M059J (cell line): ENCODE measurements around the gene STON2. TPM values are rescaled to one million over a fixed set of nuclear protein-coding genes. Genes with fewer than 3 reads are reported as not detected.

Experiments
- DNase-seq: peaks from one replicate; pipeline ENCODE4 v3.0.0-alpha.2; 2012; ENCODE audit warnings: low read depth
- total RNA-seq: library from RNA; depleted of rRNA; stranded (reverse); fragments of >200 nt; shearing (Covaris generic); gene quantifications from 2 replicates; pipeline ENCODE4 v1.2.3, GENCODE V29; 2014; rRNA removed

STON2 gene
- total RNA-seq, 1 experiment from 2014 or later = 1.3 TPM

GRCh38 chr14:81222691-81223090 lies 177.4 kb downstream of the STON2 start:
- no peak for DNase-seq

- no peak for DNase-seq
Observed at GRCh38 chr14:81222126-81222525, 178.0 kb downstream of the STON2 start.

DNA sequence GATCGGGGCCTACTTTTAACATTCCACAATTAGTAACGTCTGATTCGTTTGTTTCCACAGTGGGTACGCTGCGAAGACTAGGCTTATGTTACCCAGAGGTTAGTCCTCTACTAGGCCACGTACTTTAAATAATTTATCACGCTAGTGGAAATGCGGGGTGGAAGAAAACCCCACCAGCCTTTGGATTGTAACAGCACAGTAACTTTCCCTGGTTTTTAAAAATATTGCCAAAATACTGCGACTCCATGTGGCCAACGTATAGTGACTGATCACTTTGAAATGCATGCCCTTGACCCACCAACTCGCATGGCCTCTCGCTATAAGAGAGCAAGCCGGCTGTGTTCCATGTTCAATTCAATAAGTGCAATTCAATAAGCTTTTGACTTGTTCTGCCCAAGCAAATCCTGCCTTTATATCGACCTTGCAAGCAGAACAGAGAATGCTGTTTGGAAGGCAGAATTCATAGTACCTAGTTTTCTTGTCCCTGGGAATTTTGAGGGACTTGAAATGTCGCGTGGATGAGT lies 178.5 kb downstream of the STON2 start:
- peak; percentile 2 for DNase-seq

- DNase-seq = peak; percentile 92
Observed at GRCh38 chr14:81220830-81221578, 179.1 kb downstream of the STON2 start, which contains the start of gene GTF2A1. TSS of gene GTF2A1 (minus strand) at chr14:81220959. CDS start at chr14:81220518, 441 bp downstream.

DNA sequence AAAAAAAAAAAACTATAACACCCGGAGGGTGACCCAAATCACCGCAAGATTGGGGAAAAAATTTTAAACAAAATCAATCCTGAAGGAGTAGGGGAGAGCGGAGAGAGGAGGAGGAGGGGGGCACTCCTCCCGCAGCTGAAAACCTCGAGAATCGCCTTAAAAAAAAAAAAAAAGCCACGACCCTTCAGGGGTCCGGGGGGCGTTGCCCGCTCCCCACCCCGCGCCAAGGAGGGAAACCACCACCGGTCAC lies 179.6 kb downstream of the STON2 start:
- DNase-seq = no peak

- peak; percentile 29 for DNase-seq
Observed at GRCh38 chr14:81219759-81220579, 180.2 kb downstream of the STON2 start.

DNA sequence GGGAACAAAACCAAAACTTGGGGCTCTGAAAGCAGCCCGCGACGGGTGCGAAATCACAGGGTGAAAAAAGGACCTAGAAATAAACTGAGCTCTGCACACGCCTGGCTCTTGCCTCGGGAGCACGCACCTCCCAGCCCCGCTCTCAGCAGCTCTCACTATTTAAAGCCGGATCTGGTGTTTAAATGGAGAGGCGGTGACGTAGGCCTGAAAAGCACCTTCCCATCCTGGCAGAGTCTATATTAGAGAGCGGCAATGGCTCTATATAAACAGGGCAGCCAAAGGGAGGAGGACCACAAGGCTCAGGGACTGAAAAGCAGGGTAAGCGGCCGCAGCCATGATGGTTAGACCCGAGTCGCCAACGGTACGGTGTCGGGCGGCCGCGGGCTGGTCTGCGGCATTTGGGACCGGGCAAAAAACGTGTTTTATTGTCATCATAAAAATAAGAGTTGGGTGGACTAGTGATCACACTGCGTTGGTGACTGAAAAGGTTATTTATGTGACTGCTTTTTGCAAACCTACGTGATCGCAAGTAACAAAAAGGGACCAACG lies 180.8 kb downstream of the STON2 start:
- DNase-seq = peak; percentile 95

DNA sequence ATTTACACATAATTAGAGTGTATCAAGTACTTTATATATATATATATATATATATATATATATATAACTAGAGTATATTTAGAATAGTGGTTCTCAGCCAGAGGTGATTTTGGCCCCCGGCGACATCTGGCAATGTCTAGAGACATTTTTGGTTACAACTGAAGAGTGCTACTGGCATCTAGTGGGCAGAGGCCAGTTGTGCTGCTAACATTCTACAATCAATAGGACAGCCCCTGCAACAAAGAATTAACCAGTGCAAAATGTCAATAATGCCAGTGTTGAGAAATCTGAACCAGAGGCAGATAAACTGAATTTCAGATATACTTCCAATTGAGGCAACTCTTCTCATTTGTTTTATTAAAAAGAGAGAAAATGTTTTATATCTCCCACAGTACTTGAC lies 188.3 kb downstream of the STON2 start:
- peak; percentile 17 for DNase-seq

Other genes starting within 250 kb of the STON2 start
- gene GTF2A1, start 179.4 kb downstream of the STON2 start, total RNA-seq = 11.7 and 15.1 TPM in 2 replicates
- 24.3 and 29.2 TPM in 2 replicates for gene SEL1L, start 133.5 kb upstream of the STON2 start, total RNA-seq